Hepatocyte (in vitro differentiated cells): ENCODE results near the gene GATAD2A.

Source experiments
- CTCF ChIP-seq: fragments of 200-600 bp; sonication (generic); IDR thresholded peaks from 2 replicates; pipeline ENCODE4 v1.5.1; 2016; ENCODE audit warnings: antibody characterized with exemption, mild to moderate bottlenecking; ENCODE audit not compliant: poor library complexity
- EZH2 ChIP-seq: fragments of 200-600 bp; sonication (generic); IDR thresholded peaks from 2 replicates; pipeline ENCODE4 v1.6.1; 2016; ENCODE audit warnings: antibody characterized with exemption, mild to moderate bottlenecking, borderline replicate concordance
- EZH2phosphoT487 ChIP-seq: fragments of 200-600 bp; sonication (generic); IDR thresholded peaks from one replicate; pipeline ENCODE4 v1.6.1; 2018; ENCODE audit warnings: antibody characterized with exemption, mild to moderate bottlenecking, low read depth, moderate library complexity; ENCODE audit not compliant: unreplicated experiment, severe bottlenecking

- TF ChIP-seq CTCF = no peak
- no peak for TF ChIP-seq EZH2
- TF ChIP-seq EZH2phosphoT487 = no peak
These were observed 60.1 kb downstream of the GATAD2A start for GRCh38 chr19:19465436-19466070.
